Ishikawa (cell line): Measurements from ENCODE around the gene TANC1.

ENCODE experiments used
- CEBPB ChIP-seq: IDR thresholded peaks from 2 replicates; pipeline ENCODE4 v1.6.1; 2012
- CREB1 ChIP-seq: IDR thresholded peaks from 2 replicates; pipeline ENCODE4 v1.6.1; 2012; ENCODE audit warnings: low read depth
- EGR1 ChIP-seq: IDR thresholded peaks from 2 replicates; pipeline ENCODE4 v1.6.1; 2012
- EP300 ChIP-seq: IDR thresholded peaks from 2 replicates; pipeline ENCODE4 v1.6.1; 2012; ENCODE audit warnings: borderline replicate concordance
- FOXM1 ChIP-seq: IDR thresholded peaks from 2 replicates; pipeline ENCODE4 v1.6.1; 2012; ENCODE audit warnings: low read depth, borderline replicate concordance
- NFIC ChIP-seq: IDR thresholded peaks from 2 replicates; pipeline ENCODE4 v1.6.1; 2012
- RAD21 ChIP-seq: IDR thresholded peaks from 2 replicates; pipeline ENCODE4 v1.6.1; 2012; ENCODE audit warnings: low read depth
- TAF1 ChIP-seq: IDR thresholded peaks from 2 replicates; pipeline ENCODE4 v1.6.1; 2012; ENCODE audit warnings: low read depth, mild to moderate bottlenecking
- TCF12 ChIP-seq: IDR thresholded peaks from 2 replicates; pipeline ENCODE4 v1.6.1; 2012; ENCODE audit warnings: low read depth
- TEAD4 ChIP-seq: IDR thresholded peaks from 2 replicates; pipeline ENCODE4 v1.6.1; 2012
- YY1 ChIP-seq: IDR thresholded peaks from 2 replicates; pipeline ENCODE4 v1.6.1; 2012; ENCODE audit warnings: low read depth
- ZBTB7A ChIP-seq: IDR thresholded peaks from 2 replicates; pipeline ENCODE4 v1.6.1; 2012; ENCODE audit warnings: low read depth
- TF ChIP-seq, protein P1 (sequence below): IDR thresholded peaks from 2 replicates; pipeline ENCODE4 v1.6.1; 2012
- TF ChIP-seq, protein P2 (sequence below): IDR thresholded peaks from 2 replicates; pipeline ENCODE4 v1.6.1; 2012
- TF ChIP-seq, protein P3 (sequence below): IDR thresholded peaks from 2 replicates; pipeline ENCODE4 v1.6.1; 2012; ENCODE audit warnings: low read depth, mild to moderate bottlenecking

Gene TANC1

DNA sequence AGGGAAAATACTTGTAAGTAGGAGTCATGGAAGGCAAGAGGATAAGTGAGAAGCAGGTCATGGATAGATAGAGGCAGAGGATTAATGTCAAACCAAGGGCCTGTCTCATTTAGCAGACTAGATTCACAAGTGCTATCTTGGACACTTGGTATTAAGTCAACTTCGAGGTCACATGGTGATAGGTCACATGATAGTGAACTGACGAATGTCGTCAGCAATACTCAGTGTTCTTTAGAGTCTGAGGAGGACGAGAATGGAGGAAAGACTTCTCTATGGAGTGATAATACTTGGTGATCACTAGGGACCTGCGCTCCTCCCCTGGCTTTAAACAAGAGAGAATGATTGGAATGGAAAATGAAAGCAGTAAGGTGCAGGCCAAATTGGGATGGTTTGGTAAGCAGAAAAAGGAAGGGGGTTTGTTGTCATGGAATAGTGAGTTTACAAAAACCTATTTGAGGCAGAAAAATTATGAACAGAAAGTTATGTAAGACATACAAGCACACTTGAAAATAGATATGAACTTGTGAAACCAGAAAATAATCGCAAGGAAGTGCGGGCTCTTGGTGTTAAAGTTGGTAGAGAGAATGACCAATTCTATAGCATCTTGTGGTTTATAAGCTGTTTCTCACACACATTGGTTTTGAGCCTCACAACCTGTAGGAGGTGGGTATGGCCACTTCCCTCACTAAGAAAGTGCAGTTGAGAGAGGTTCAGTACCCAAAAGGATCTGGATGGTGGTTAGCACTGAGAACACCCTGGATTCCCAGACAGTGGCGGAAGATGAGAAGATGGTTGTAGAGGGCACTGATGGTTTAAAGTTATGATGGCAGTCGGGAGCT is 176.6 kb downstream of the TANC1 start:
- TF ChIP-seq, protein P1, sequence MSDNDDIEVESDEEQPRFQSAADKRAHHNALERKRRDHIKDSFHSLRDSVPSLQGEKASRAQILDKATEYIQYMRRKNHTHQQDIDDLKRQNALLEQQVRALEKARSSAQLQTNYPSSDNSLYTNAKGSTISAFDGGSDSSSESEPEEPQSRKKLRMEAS: no peak
- TF ChIP-seq, protein P2, sequence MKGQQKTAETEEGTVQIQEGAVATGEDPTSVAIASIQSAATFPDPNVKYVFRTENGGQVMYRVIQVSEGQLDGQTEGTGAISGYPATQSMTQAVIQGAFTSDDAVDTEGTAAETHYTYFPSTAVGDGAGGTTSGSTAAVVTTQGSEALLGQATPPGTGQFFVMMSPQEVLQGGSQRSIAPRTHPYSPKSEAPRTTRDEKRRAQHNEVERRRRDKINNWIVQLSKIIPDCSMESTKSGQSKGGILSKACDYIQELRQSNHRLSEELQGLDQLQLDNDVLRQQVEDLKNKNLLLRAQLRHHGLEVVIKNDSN: peak; percentile 48

DNA sequence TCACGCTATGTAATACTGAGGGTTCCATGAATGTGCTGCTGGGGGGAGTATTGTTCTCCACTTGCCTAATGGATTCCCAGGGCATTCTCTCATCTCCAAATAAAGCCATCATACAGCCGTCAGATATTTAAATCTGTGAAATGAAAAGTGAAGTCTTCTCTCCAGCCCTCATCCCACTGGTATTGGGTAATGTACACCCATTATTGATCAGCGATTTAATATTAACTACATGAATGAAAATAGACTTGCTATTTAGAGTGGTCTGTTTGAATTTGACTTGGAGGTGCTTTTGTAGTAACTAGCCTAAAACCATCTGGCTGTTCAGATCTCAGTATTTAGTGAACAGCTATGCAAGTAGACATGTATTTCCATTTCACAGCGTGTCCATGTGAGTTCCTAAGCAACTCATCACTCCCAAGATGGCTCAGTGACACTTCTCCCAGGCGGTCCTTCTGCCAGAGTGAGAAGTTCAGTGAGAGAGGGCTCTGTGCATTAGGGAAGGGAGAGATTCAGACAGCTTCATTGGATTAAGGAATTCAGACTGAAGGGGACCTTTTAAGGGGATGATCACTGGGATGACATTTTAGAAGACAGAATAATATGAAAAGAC is 177.4 kb downstream of the TANC1 start:
- TF ChIP-seq TEAD4 (no peak), FOXM1 (no peak), CREB1 (no peak), TAF1 (no peak), EGR1 (no peak), YY1 (no peak), ZBTB7A (no peak), CEBPB (no peak), EP300 (no peak), NFIC (no peak)
- TF ChIP-seq, protein P2: no peak
- TF ChIP-seq, protein P1: no peak

DNA sequence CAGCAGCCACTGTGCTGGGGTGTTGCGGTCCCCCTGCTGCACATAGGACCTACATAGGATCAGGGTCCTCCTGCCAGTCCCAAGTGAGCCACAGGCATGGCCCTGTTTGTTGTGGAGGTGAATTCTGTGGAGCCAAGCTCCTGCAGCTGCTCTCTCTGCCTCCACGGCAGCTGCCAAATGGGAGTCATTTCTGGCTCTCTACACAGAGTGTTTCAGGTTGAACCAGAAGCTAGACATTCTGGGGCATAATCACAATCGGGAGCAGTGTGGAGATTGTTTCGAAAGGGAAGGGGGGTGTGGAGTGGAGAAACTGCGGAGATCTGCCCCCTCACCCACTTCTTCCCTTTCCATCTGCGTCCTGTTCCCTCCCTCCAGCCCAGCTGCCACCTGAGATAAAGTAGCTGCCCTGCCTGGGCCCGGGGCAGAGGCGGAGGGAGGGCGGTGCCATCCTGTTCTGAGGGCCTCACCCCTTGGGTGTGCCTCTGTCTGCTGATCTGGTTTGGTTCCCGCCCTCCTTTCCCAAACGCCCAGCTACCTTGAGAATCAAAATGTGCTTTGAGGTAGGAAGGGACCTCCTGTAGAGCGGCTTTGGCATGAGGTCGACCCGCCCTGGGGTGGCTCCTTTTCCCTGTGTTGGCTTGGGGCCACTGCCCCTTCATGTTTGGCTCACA is 178.7 kb downstream of the TANC1 start:
- TF ChIP-seq FOXM1 (peak; percentile 91), CREB1 (no peak), EP300 (peak; percentile 94), TAF1 (peak; percentile 44), YY1 (no peak; the same call in 1 of the 2 replicates), TCF12 (peak; percentile 92), NFIC (peak; percentile 94), EGR1 (peak; percentile 30; the same call in 1 of the 2 replicates), TEAD4 (peak; percentile 78), ZBTB7A (no peak), RAD21 (no peak), CEBPB (no peak; the same call in 1 of the 2 replicates)
- TF ChIP-seq, protein P1: peak; percentile 90
- TF ChIP-seq, protein P2: peak; percentile 53
- TF ChIP-seq, protein P3, sequence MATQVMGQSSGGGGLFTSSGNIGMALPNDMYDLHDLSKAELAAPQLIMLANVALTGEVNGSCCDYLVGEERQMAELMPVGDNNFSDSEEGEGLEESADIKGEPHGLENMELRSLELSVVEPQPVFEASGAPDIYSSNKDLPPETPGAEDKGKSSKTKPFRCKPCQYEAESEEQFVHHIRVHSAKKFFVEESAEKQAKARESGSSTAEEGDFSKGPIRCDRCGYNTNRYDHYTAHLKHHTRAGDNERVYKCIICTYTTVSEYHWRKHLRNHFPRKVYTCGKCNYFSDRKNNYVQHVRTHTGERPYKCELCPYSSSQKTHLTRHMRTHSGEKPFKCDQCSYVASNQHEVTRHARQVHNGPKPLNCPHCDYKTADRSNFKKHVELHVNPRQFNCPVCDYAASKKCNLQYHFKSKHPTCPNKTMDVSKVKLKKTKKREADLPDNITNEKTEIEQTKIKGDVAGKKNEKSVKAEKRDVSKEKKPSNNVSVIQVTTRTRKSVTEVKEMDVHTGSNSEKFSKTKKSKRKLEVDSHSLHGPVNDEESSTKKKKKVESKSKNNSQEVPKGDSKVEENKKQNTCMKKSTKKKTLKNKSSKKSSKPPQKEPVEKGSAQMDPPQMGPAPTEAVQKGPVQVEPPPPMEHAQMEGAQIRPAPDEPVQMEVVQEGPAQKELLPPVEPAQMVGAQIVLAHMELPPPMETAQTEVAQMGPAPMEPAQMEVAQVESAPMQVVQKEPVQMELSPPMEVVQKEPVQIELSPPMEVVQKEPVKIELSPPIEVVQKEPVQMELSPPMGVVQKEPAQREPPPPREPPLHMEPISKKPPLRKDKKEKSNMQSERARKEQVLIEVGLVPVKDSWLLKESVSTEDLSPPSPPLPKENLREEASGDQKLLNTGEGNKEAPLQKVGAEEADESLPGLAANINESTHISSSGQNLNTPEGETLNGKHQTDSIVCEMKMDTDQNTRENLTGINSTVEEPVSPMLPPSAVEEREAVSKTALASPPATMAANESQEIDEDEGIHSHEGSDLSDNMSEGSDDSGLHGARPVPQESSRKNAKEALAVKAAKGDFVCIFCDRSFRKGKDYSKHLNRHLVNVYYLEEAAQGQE: 0 out of 2 replicates have a peak, but pooled peaks have one; percentile 17

DNA sequence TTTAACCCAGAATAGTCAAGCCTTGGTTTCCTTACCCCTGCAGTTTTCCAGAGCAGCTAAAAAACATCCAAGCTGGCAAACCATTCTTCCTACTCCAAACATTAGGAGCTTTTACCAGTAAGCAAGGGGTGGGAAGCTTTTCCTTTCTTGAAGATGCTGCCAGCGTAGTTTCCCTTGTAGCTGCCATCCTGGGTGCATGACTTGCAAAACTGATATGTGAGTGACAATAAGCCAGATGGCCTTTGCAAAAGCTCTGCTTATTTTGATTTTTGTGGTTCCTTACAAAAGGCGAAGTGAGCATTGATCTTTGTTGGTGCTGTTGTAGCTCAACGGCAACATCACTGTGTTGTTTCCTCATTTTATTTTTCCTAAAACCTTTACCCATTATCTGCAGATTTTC is 179.2 kb downstream of the TANC1 start:
- no peak for TF ChIP-seq ZBTB7A
- peak; percentile 2; the same call in 1 of the 2 replicates for TF ChIP-seq TCF12

DNA sequence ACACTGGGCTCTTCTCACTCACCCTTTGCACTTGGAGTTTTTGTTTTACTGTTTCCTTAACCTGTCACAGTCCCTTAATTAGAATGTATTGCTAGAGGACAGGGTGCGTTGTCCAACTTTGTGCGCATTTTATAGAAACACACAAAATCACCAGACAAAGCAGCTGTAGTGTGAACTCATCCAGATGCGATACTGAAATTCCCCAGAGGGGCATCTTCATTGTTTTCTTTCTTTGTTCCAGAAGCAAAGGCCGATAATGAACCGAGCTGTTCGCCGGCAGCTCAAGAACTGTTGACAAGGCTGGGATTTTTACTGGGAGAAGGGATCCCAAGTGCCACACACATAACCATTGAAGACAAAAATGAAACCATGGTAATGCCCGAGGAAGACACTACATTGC is 180.5 kb downstream of the TANC1 start:
- no peak for TF ChIP-seq CREB1

DNA sequence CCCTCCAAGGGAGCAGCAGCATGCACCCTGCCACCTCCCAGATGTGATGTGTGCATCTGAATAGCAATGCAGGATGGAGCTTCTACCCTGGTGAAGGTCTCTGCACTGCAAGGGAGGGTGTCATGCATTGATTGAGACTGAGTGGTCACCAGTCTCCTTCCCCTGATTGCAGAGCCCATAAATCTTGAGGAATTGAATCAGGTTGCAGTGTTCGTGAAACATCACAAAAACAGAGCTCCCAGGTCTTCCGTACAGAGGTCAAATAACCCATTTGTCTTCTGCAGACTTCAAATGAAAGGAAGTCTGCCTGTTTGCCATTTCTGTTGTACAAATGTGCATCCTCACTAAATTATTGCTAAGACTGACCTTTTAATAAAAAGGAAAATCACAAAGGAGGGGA is 181.3 kb downstream of the TANC1 start:
- TF ChIP-seq, protein P3: no peak
- TF ChIP-seq FOXM1 (no peak), RAD21 (no peak), ZBTB7A (no peak), TEAD4 (no peak)
- TF ChIP-seq, protein P1: no peak
- TF ChIP-seq, protein P2: no peak
